ENCODE results near the gene KMO. TPM values are rescaled to one million over a fixed set of nuclear protein-coding genes. Genes with fewer than 3 reads are reported as not detected.

KMO gene
- total RNA-seq, 1 experiment from 2014 or later = not detected

DNA sequence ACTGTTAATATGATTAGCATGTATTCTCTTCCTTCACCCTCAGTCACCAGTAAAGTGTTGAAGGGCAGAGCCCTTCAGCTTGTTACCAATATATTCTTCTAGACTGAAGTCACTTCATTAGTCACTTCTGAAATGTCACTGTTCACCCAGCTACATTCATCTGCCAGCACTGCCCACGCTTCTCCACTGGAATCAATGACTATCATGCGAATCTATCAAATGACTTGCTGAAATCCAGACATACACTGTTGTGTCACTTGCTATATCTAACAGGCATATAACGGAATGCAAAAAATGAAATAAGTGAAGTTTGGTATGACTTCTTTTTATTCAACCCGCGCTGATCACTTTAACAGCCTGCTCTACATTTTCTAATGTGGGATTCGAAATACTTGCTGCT lies 28.7 kb upstream of the KMO start:
- no peak overlapping the region for H2AK5ac ChIP-seq (ENCODE audit: insufficient read length, low read length)
- no peaks in the 10 kb centered on the region for H3K27me3 ChIP-seq (ENCODE audit: insufficient read depth, low read length)
- H3K4me2 ChIP-seq (ENCODE audit: insufficient read depth, insufficient read length, low read length) = no peak overlapping the region
- H2BK120ac ChIP-seq (ENCODE audit: low read depth, low read length, poor library complexity, severe bottlenecking) = no peak overlapping the region
- H2AFZ ChIP-seq (ENCODE audit: low read length) = no peak overlapping the region
- H3K56ac ChIP-seq (ENCODE audit: insufficient read length, low read depth, low read length) = no peak overlapping the region
- H3K4me1 Mint-ChIP-seq = no peaks in the 10 kb centered on the region
- no peak overlapping the region for H4K91ac ChIP-seq (ENCODE audit: insufficient read length, low read depth, low read length)
- no peak overlapping the region for H4K8ac ChIP-seq (replicated peaks; ENCODE audit: insufficient read length, low read depth, low read length)
- no peaks in the 10 kb centered on the region for H3K9me3 ChIP-seq (ENCODE audit: control insufficient read depth, low read depth, low read length)
- H3K4me3 Mint-ChIP-seq = no peak overlapping the region
- H3K27ac ChIP-seq (ENCODE audit: insufficient read length, low read depth, low read length) = no peak overlapping the region
- H3K23me2 ChIP-seq (ENCODE audit: insufficient read length, low read depth, low read length, poor library complexity, severe bottlenecking) = no peaks in the 10 kb centered on the region
- H4K20me1 ChIP-seq (ENCODE audit: control insufficient read depth, insufficient read depth, insufficient read length) = no peaks in the 10 kb centered on the region
- no peak overlapping the region for H4K5ac ChIP-seq (ENCODE audit: insufficient read length, low read depth, low read length)
- H3K36me3 Mint-ChIP-seq (ENCODE audit: insufficient read depth in 1 of 3, low read depth in 3 of 3) = peaks cover 24 to 72% (median 50%) of the 10 kb centered on the region in 3 experiments; a peak in 6 of 7 replicates
- H2BK12ac ChIP-seq (ENCODE audit: insufficient read length, low read depth, low read length) = no peak overlapping the region
- TF ChIP-seq, protein P1, sequence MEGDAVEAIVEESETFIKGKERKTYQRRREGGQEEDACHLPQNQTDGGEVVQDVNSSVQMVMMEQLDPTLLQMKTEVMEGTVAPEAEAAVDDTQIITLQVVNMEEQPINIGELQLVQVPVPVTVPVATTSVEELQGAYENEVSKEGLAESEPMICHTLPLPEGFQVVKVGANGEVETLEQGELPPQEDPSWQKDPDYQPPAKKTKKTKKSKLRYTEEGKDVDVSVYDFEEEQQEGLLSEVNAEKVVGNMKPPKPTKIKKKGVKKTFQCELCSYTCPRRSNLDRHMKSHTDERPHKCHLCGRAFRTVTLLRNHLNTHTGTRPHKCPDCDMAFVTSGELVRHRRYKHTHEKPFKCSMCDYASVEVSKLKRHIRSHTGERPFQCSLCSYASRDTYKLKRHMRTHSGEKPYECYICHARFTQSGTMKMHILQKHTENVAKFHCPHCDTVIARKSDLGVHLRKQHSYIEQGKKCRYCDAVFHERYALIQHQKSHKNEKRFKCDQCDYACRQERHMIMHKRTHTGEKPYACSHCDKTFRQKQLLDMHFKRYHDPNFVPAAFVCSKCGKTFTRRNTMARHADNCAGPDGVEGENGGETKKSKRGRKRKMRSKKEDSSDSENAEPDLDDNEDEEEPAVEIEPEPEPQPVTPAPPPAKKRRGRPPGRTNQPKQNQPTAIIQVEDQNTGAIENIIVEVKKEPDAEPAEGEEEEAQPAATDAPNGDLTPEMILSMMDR (conservative IDR thresholded peaks at IDR 0.05) = no peak
- H3K18ac ChIP-seq (ENCODE audit: insufficient read length, low read depth, low read length) = no peak overlapping the region
- no peak overlapping the region for H3K27ac Mint-ChIP-seq
- no peak overlapping the region for H3K4ac ChIP-seq (ENCODE audit: low read depth, low read length)
- no peaks in the 10 kb centered on the region for H3K9me3 Mint-ChIP-seq
- H3K4me1 ChIP-seq (ENCODE audit: insufficient read depth, low read length) = no peaks in the 10 kb centered on the region
- no CpG with 5 or more reads among the region's 6 CpGs for WGBS (ENCODE audit: extremely low coverage, insufficient read length, low lambda C conversion rate)
- no peaks in the 10 kb centered on the region for H3K79me2 ChIP-seq (ENCODE audit: insufficient read depth, low read length)
- H2BK15ac ChIP-seq (ENCODE audit: low read depth, low read length) = no peak overlapping the region
- no peak overlapping the region for H2BK20ac ChIP-seq (ENCODE audit: low read depth, low read length, poor library complexity, severe bottlenecking)
- H2BK5ac ChIP-seq (ENCODE audit: insufficient read length, low read length) = no peak overlapping the region
- no peak overlapping the region for H3K14ac ChIP-seq (ENCODE audit: insufficient read depth, low read length)
- no peaks in the 10 kb centered on the region for H3K79me1 ChIP-seq (ENCODE audit: insufficient read depth, low read depth, low read length, poor library complexity, severe bottlenecking)
- no peak overlapping the region for H3K9ac ChIP-seq (ENCODE audit: extremely low read depth, insufficient read length, low read length)
- DNase-seq = no peak
- no peaks in the 10 kb centered on the region for H3K27me3 Mint-ChIP-seq (ENCODE audit: low read depth)
- H3K23ac ChIP-seq (ENCODE audit: insufficient read length, low read depth, low read length) = no peak overlapping the region
- H3T11ph ChIP-seq (ENCODE audit: low read length) = no peak overlapping the region
